ENCODE results near the gene FAM163A.

Gene FAM163A

DNA sequence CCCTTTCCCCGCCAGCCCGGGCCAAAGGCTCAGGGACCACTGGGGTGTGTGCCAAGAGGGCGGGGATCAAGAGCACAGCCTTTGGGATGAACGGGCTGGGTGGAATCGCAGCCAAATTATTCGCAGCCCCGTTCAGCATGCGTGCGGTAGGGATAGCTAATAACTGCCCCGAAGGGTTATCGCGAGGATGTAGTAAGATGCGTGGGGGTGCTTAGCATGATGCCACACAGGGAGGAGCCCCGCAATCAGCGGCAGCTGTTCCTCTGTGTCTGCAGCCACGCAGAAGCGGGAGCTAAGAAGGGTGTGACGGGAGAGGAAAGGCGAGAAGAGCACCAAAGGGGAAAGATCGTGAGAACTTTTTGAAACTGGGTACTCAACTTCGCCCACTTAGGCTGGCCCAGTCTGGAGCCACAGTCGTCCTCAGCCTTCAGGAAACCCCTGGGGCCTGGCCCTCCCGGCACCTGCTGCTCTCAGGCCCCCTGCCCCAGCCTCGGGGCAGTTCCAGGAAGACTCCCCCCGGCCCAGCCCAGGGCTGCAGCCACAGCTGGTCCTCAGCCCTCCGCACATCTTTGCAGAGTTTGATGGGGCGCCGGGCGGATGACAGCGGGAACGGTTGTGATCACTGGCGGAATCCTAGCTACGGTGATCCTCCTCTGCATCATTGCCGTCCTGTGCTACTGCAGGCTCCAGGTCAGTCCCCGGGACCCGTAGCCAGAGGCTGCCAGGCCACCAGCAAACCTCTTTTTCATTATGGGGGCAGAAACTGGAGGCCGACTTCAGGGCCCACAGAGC is 69.6 kb downstream of the FAM163A start:
- peaks cover 0 to 10% (median 4%) of the 10 kb centered on the region in 5 donors for H3K27me3 ChIP-seq (ENCODE audit: control insufficient read depth in 5 of 5, insufficient read depth in 4 of 5, low read length in 5 of 5)
- no peak overlapping the region for H3K4me3 ChIP-seq (ENCODE audit: low read depth in 1 of 5, low read length in 5 of 5)
- no peak overlapping the region for H3K9ac ChIP-seq (ENCODE audit: low read length in 5 of 5)
- no peak overlapping the region for H3K27ac ChIP-seq (ENCODE audit: low read depth, low read length)
- no peaks in the 10 kb centered on the region for H3K36me3 ChIP-seq (ENCODE audit: control insufficient read depth in 5 of 5, insufficient read depth in 5 of 5, low read length in 5 of 5)
- peaks cover 4 to 42% (median 31%) of the 10 kb centered on the region in 5 donors for H3K4me1 ChIP-seq (ENCODE audit: control insufficient read depth in 5 of 5, insufficient read depth in 5 of 5, low read length in 5 of 5)
- H3K9me3 ChIP-seq (ENCODE audit: control insufficient read depth in 5 of 5, low read length in 5 of 5): no peaks in the 10 kb centered on the region

DNA sequence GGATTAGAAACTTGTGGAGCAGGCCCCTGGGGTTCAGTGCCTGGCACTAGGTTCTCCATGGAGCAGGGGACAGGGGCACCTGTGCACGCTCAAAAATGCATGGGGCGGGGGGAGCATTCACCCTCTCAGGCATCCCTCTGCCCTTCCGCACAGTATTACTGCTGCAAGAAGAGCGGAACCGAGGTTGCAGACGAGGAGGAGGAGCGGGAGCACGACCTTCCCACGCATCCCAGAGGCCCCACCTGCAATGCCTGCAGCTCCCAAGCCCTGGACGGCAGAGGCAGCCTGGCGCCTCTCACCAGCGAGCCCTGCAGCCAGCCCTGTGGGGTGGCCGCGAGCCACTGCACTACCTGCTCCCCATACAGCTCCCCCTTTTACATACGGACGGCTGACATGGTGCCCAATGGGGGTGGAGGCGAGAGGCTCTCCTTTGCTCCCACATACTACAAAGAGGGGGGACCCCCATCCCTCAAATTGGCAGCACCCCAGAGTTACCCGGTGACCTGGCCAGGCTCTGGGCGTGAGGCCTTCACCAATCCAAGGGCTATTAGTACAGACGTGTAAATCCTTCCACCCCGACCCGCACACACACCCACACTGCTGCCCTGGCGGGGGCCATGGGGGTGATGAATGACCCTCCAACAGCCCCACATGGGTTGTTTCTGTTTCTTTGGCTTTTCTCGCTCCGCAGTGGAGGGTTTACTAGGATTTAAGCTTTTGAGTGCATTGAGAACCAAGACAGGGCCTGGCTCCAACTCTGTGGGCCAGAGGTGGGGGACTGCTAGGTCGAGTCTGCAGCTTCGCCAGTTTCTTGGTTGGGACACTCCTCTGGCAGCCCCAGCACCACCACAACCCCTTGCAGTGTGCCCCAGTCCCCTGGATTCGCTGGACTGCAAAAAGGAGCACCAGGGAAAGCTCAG is 70.8 kb downstream of the FAM163A start:
- H3K36me3 ChIP-seq (ENCODE audit: control insufficient read depth in 5 of 5, insufficient read depth in 5 of 5, low read length in 5 of 5): no peaks in the 10 kb centered on the region
- peak overlapping the region; percentile 62 to 75 (median 67) for H3K4me3 ChIP-seq (ENCODE audit: low read depth in 1 of 5, low read length in 5 of 5)
- no peak overlapping the region for H3K27ac ChIP-seq (ENCODE audit: low read depth, low read length)
- peaks cover 0 to 10% (median 4%) of the 10 kb centered on the region in 5 donors for H3K27me3 ChIP-seq (ENCODE audit: control insufficient read depth in 5 of 5, insufficient read depth in 4 of 5, low read length in 5 of 5)
- H3K9ac ChIP-seq (ENCODE audit: low read length in 5 of 5): peak overlapping the region in 3 of 5 donors; percentile 15 to 60 (median 41)
- peaks cover 7 to 51% (median 40%) of the 10 kb centered on the region in 5 donors for H3K4me1 ChIP-seq (ENCODE audit: control insufficient read depth in 5 of 5, insufficient read depth in 5 of 5, low read length in 5 of 5)
- no peaks in the 10 kb centered on the region for H3K9me3 ChIP-seq (ENCODE audit: control insufficient read depth in 5 of 5, low read length in 5 of 5)

DNA sequence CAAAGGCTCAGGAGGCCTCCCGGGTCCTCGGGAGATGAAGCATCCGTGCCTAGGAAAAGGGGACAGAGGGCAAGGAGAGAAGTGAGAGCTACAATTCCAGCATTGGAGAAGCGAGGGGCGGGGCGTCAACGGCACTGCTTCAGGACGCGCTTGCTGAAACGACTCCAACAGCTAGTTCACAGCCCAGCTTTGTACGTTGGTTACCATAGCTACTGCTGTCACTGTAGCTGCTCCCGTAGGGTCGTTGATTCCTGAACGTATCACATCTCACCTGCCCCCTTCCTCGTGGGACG is 71.4 kb downstream of the FAM163A start:
- peak overlapping the region; percentile 62 to 75 (median 67) for H3K4me3 ChIP-seq (ENCODE audit: low read depth in 1 of 5, low read length in 5 of 5)
- H3K4me1 ChIP-seq (ENCODE audit: control insufficient read depth in 5 of 5, insufficient read depth in 5 of 5, low read length in 5 of 5): peaks cover 7 to 51% (median 40%) of the 10 kb centered on the region in 5 donors
- H3K36me3 ChIP-seq (ENCODE audit: control insufficient read depth in 5 of 5, insufficient read depth in 5 of 5, low read length in 5 of 5): no peaks in the 10 kb centered on the region
- H3K27ac ChIP-seq (ENCODE audit: low read depth, low read length): peak overlapping the region; percentile 60
- peaks cover 0 to 10% (median 4%) of the 10 kb centered on the region in 5 donors for H3K27me3 ChIP-seq (ENCODE audit: control insufficient read depth in 5 of 5, insufficient read depth in 4 of 5, low read length in 5 of 5)
- no peaks in the 10 kb centered on the region for H3K9me3 ChIP-seq (ENCODE audit: control insufficient read depth in 5 of 5, low read length in 5 of 5)
- H3K9ac ChIP-seq (ENCODE audit: low read length in 5 of 5): peak overlapping the region in 3 of 5 donors; percentile 15 to 60 (median 41)

DNA sequence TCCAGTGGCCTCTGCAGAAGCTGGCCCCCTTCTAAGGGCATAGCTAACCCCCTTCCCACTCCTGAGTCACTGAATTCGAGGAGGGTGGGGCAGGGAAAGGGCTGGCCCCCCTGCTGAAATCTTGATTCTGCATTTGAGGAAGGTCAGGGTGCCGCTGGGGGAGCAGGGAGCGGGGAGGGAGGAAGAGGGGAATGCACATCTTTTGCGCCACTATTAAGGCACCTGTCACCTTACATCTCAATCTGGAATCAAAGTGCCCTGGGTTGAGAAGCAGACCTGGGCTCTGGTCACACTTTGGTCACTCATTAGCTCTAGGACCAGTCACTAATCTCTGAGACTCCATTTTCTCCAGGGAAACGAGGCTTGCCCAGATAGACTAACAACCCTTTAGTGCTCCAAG is 72.5 kb downstream of the FAM163A start:
- H3K9ac ChIP-seq (ENCODE audit: low read length in 5 of 5): no peak overlapping the region
- H3K27ac ChIP-seq (ENCODE audit: low read depth, low read length): peak overlapping the region; percentile 60
- no peaks in the 10 kb centered on the region for H3K36me3 ChIP-seq (ENCODE audit: control insufficient read depth in 5 of 5, insufficient read depth in 5 of 5, low read length in 5 of 5)

DNA sequence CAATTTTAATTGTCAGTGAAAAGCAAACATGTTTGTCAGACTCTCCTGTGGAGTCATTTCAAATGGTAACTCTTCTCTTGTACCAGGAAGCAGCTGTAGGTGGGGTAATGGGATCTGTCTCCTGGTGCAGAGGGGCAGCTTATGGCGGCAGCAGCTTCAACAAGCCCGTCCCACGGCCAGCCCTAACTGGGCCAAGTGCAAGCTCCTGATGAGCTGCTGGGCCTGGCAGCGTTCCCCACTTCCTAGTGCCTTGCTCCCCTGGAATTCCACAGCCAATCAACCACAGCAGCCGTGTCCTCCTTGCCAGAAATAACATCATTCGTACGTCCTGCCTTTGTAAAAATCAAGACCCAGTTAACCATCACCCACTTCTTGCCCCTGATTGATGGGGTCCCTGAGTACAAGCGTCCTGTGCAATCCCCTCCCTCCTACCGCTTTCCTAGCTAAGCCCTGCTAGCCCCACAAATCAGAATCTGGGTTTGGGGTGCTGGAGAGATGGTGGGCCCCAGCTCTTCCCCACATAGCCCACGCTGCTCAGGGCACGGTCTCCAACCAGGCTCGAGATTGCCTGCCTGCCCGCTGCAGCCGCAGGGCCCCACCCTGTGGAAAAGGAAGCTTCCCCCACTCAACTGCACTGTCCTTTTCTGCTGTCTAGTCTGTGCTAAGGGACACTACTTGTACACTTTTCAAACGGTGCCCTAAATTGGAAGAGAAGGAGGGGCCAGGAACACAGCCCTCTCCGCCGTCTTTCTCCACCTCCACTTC is 73.3 kb downstream of the FAM163A start:
- H3K9me3 ChIP-seq (ENCODE audit: control insufficient read depth in 5 of 5, low read length in 5 of 5): no peaks in the 10 kb centered on the region
- H3K27ac ChIP-seq (ENCODE audit: low read depth, low read length): peak overlapping the region; percentile 60
- H3K9ac ChIP-seq (ENCODE audit: low read length in 5 of 5): no peak overlapping the region
- peaks cover 7 to 46% (median 37%) of the 10 kb centered on the region in 5 donors for H3K4me1 ChIP-seq (ENCODE audit: control insufficient read depth in 5 of 5, insufficient read depth in 5 of 5, low read length in 5 of 5)
- H3K36me3 ChIP-seq (ENCODE audit: control insufficient read depth in 5 of 5, insufficient read depth in 5 of 5, low read length in 5 of 5): no peaks in the 10 kb centered on the region
- H3K4me3 ChIP-seq (ENCODE audit: low read depth in 1 of 5, low read length in 5 of 5): peak overlapping the region in 2 of 5 donors; percentile 62 to 63
- peaks cover 0 to 5% (median 3%) of the 10 kb centered on the region in 5 donors for H3K27me3 ChIP-seq (ENCODE audit: control insufficient read depth in 5 of 5, insufficient read depth in 4 of 5, low read length in 5 of 5)

More for the DNA sequence above, 72.5 kb downstream of the FAM163A start:
- H3K4me3 ChIP-seq (ENCODE audit: low read depth in 1 of 5, low read length in 5 of 5): peak overlapping the region; percentile 62 to 75 (median 67)
- peaks cover 0 to 5% (median 4%) of the 10 kb centered on the region in 5 donors for H3K27me3 ChIP-seq (ENCODE audit: control insufficient read depth in 5 of 5, insufficient read depth in 4 of 5, low read length in 5 of 5)
- no peaks in the 10 kb centered on the region for H3K9me3 ChIP-seq (ENCODE audit: control insufficient read depth in 5 of 5, low read length in 5 of 5)
- H3K4me1 ChIP-seq (ENCODE audit: control insufficient read depth in 5 of 5, insufficient read depth in 5 of 5, low read length in 5 of 5): peaks cover 7 to 46% (median 37%) of the 10 kb centered on the region in 5 donors

DNA sequence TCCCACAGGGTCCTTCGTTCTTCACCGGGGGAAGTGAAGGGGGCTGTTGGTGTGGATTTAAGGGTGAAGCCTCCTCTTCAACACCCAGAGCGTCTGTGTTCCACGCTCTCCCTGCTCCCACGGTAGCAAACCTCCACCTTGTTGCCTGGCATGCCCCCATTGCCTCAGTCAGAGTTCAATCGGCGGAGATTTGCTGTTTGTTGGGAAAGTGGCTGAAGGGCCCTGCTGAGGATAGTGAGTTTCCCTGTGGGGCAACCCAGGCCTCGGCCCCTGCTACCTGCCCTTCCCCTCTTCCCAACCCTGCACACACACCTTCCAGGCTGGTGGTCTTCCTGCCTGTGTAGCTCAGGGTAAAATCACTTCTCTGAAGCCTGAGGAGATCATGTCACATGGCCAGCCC is 74.0 kb downstream of the FAM163A start:
- Histone ChIP-seq H3K27ac (ENCODE audit: low read depth, low read length) (no peak overlapping the region), H3K27me3 (ENCODE audit: control insufficient read depth in 5 of 5, insufficient read depth in 4 of 5, low read length in 5 of 5) (peaks cover 0 to 5% (median 3%) of the 10 kb centered on the region in 5 donors), H3K4me1 (ENCODE audit: control insufficient read depth in 5 of 5, insufficient read depth in 5 of 5, low read length in 5 of 5) (peaks cover 7 to 46% (median 37%) of the 10 kb centered on the region in 5 donors), H3K4me3 (ENCODE audit: low read depth in 1 of 5, low read length in 5 of 5) (no peak overlapping the region), H3K9me3 (ENCODE audit: control insufficient read depth in 5 of 5, low read length in 5 of 5) (no peaks in the 10 kb centered on the region), H3K9ac (ENCODE audit: low read length in 5 of 5) (no peak overlapping the region), H3K36me3 (ENCODE audit: control insufficient read depth in 5 of 5, insufficient read depth in 5 of 5, low read length in 5 of 5) (no peaks in the 10 kb centered on the region)

DNA sequence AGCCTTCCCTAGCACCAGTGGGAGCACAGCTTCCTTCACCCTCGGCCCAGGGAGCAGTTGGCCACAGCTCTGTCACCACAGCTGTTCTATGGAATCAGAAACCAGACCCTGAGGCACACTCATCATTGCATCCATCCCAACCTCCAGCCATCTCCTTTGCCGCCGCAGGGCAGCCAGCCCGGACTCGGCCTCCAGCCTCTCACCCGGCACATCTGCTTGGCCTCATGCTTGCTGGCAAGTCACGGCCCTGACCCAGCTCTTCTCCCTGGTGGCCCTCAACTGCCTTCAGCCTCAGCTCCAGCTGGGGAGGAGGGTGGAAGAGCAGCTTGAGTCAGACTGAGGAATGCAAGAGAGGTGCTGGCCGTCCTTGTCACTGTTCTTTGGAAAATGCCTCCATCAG is 74.7 kb downstream of the FAM163A start:
- Histone ChIP-seq H3K27me3 (ENCODE audit: control insufficient read depth in 5 of 5, insufficient read depth in 4 of 5, low read length in 5 of 5) (peaks cover 0 to 5% (median 3%) of the 10 kb centered on the region in 5 donors), H3K4me3 (ENCODE audit: low read depth in 1 of 5, low read length in 5 of 5) (no peak overlapping the region), H3K9me3 (ENCODE audit: control insufficient read depth in 5 of 5, low read length in 5 of 5) (no peaks in the 10 kb centered on the region), H3K9ac (ENCODE audit: low read length in 5 of 5) (no peak overlapping the region), H3K27ac (ENCODE audit: low read depth, low read length) (no peak overlapping the region), H3K4me1 (ENCODE audit: control insufficient read depth in 5 of 5, insufficient read depth in 5 of 5, low read length in 5 of 5) (peaks cover 7 to 46% (median 37%) of the 10 kb centered on the region in 5 donors), H3K36me3 (ENCODE audit: control insufficient read depth in 5 of 5, insufficient read depth in 5 of 5, low read length in 5 of 5) (no peaks in the 10 kb centered on the region)

DNA sequence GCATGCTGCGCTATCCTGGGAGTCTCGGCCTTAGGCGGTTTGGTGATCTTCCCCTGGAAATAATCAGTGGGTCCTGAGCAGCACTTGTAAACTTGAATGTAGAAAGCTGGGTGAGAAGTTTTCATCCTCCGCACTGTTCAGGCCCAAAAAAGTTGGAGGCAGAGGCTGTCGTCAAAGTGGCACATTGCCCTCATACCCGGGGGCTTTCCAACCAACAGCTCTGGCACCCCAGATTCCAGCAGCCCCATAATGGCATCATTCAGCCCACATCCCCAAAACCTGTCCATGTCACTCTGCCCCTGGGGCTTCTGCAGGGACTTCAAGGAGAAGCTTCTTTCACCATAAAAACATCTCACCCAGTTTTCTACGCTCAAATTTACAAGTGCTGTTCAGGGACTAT is 75.2 kb downstream of the FAM163A start:
- Histone ChIP-seq H3K27ac (ENCODE audit: low read depth, low read length) (no peak overlapping the region), H3K9me3 (ENCODE audit: control insufficient read depth in 5 of 5, low read length in 5 of 5) (no peaks in the 10 kb centered on the region), H3K4me3 (ENCODE audit: low read depth in 1 of 5, low read length in 5 of 5) (no peak overlapping the region), H3K36me3 (ENCODE audit: control insufficient read depth in 5 of 5, insufficient read depth in 5 of 5, low read length in 5 of 5) (no peaks in the 10 kb centered on the region), H3K9ac (ENCODE audit: low read length in 5 of 5) (no peak overlapping the region), H3K4me1 (ENCODE audit: control insufficient read depth in 5 of 5, insufficient read depth in 5 of 5, low read length in 5 of 5) (peaks cover 7 to 46% (median 37%) of the 10 kb centered on the region in 5 donors), H3K27me3 (ENCODE audit: control insufficient read depth in 5 of 5, insufficient read depth in 4 of 5, low read length in 5 of 5) (peaks cover 0 to 5% (median 3%) of the 10 kb centered on the region in 5 donors)

DNA sequence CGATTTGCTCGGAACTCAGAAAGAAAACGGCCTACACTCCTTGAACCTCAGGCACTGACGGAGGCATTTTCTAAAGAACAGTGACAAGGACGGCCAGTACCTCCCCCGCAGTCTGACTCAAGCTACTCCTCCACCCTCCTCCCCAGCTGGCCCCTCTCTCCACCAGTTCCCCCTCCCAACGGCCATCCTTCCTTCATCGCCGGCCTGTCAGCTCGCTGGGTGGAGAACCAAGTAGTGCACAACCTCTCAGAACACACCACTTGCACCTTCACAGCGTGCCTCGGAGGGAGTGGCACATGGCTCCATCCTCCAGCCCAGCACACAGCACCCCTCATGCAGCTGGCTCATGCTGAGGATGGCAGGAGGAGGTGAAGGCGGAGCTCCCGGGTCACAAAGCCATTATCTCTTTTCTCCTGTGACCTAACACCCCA is 75.7 kb downstream of the FAM163A start:
- Histone ChIP-seq H3K27me3 (ENCODE audit: control insufficient read depth in 5 of 5, insufficient read depth in 4 of 5, low read length in 5 of 5) (peaks cover 0 to 5% (median 3%) of the 10 kb centered on the region in 5 donors), H3K36me3 (ENCODE audit: control insufficient read depth in 5 of 5, insufficient read depth in 5 of 5, low read length in 5 of 5) (no peaks in the 10 kb centered on the region), H3K4me1 (ENCODE audit: control insufficient read depth in 5 of 5, insufficient read depth in 5 of 5, low read length in 5 of 5) (peaks cover 7 to 47% (median 37%) of the 10 kb centered on the region in 5 donors), H3K9me3 (ENCODE audit: control insufficient read depth in 5 of 5, low read length in 5 of 5) (no peaks in the 10 kb centered on the region), H3K4me3 (ENCODE audit: low read depth in 1 of 5, low read length in 5 of 5) (no peak overlapping the region), H3K9ac (ENCODE audit: low read length in 5 of 5) (no peak overlapping the region), H3K27ac (ENCODE audit: low read depth, low read length) (no peak overlapping the region)
